Measurements from ENCODE around the gene AATK.
"Not testable (repeated sequence)": the region's sequence is repeated elsewhere in the genome, so short reads cannot be mapped to it uniquely, and the experiment has no call there.

The AATK gene

DNA sequence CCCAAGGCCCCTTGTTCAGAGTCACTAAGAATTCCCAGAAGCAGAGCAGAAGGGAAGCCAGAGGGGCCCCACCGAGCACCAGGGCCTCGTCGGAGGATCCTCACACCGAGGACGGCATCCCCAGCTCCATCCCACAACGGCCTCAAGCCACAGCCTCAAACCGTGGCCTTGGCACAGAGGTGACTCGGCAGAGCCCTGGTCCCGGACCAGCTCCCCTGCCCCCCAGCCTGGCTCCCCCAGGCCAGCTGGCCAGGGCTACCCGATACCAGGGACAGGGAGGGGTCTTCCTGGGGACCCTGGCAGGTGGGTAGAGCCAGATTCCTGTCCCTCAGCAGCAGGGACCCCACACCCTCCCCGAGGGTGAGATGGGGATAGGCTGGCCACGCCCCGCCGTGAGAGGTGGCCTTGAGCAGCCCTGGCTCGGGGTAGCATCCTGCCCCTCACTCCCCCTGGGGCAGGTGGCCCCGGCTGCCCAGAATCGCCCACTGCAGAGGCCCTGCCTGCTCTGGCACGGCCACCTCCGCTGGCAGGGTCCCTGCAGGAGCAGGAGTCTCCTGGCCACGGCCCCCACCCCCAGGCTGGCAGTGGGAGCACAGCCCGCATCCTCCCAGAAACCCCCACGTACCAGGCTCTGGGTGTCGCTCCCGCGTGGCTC is 6.3 kb downstream of the AATK start:
- no peak for DNase-seq

DNA sequence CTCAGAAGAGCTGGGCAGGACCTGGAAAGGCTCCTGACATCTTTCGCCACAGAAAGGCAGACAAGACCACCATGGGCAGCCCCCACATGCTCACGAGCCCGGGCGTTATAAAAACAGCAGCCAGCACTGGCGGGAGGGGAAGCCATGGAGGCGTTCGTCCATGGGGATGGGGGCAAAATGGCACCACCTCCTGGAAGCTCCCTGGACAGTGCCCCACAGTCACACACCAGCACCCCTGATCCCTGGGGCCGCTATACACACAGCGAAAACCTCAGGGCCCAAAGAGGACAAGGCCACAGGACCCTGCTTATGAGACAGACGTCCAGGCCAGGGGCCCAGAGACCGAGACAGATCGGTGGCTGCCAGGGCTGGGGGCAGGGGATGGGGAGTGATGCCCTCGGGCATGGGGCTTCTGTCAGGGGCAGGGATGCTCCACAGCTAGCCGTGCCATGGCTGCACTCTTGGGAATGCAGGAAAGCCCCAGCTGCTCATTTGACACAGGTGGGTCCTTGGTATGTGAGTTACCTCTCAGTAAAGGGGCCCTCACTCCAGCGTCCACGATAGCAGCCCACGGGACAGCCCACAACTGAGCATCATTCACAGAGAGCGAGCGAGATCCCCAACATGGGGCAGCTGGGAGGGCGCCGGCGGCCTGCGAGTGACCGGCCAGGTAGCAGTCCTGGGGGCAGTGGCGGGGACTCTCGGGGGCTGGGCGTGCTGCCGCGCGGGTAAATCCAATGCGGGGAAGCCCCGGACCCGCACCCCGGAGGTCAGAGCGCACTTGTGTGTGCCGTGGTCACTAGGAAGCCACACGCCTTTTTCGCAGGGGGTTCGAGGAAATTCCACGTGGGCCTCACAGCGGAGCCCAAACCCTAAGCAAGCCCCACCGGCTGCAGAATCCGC is 7.1 kb downstream of the AATK start:
- no peak for DNase-seq

DNA sequence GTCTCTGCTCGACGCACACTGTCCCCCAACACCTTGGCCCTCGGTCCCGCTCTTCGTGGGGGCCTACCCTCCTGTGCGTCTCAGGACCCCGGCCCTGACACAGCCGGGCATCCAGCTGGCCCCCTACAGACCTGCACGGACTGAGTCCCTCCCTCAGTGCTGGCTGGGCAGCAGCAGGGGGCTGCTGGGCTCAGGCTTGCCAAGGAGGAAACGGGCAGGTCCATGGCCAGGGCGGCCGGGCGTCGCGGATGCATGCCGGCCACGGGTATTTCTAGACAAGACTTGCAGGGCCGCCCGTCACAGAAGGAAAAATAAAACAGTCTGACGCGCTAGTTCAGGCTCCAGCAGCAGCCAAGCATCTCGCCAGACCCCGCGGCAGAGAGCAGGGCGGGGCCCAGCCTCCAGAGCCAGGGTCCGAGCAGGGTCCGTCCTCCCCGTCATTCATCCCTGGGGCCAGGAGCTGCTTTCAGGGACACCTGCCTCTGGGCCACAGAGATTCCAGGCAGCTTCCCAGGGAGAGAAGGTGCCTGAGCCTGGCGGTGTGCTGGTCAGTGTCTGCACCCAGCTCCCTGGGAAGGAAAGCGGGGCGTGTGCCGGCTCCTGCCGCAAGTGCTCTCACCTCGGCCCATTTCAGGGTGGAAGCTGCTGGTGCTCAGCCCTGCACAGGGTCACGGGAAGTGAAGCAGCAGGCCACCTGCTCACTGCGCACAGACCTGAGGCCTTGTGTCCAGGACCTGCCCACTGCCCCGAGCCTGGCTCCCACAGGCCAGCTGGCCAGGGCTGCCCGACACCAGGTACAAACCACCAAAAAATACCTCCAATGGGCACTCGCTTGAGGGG is 8.0 kb downstream of the AATK start:
- DNase-seq, result no peak

DNA sequence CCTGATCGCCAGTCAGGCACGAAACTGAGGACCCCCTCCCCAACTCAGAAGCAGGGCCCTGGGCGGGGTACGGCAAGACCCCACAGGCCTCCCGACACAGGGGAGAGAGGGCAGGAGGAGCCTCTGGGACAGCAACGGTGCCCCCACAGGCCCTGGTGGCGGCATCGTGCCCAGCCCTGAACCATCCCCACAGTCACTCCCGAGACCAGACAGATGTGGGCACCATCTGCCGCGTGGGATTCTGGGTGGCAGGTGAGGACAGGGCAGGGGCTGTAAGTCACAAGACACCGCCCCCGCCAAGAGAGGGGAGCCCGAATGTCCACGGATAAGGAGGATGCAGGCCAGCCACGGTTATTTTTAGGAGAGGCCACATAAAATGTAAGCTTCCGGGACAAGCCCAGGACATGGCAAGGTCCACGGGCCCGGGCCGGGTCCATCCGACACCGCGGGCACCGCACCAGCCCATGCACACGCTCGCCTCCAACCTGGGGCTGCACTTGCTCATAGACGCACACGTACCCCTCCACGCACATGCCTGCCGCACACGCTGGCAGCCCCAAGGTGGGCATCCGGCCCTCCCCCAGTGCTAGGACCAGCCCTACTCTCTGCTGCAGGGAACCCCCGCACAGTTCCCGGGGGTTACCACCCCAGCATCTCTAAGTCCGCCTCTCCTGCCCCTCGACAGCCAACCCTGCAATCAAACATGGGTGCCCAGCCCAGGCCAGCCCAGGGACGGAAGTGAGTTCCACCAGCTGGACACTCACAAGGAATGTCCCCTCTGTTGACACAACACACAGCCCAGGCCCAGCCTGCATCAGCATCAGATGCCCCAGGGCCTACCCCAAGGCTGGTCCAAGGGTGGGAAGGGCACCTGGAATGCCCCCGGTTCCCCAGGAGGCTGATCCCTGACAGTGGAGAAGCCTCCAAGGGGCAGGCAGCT is 8.9 kb downstream of the AATK start:
- no peak for DNase-seq

DNA sequence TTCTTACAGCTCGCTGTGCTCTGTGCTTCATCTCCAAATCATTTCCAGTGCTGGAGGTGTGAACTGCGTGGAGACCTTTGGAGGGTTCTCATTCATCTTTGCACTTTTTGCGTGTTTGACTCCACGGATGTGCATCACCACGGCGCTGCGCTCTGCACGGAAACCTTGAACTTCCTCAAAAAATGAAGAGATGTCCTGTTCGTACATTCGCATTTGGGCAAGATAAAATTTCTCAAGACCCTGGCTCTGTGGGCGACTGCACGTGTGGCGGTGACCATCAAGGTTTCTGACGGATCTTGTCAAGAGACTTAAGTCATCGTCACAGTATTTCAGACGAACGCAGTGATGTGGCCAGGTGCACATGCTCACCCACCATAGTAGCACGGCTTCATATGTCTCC is 11.1 kb downstream of the AATK start:
- DNase-seq, result no peak

DNA sequence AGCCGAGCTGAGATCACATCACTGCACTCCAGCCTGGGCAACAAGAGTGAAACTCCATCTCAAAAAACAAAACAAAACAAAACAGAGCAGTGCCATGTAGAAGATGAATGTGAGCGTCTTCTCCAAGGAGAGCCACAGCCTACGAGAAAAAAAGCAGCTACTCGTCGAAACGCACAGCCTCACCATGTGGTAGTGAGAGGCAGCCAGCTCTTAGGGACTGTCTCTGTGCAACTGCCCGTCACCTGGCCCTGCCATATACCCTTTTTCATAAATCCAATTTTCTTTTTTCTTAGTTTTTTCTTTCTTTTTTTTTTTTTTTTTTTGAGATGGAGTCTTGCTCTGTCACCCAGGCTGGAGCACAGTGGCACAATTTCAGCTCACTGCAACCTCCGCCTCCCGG is 12.0 kb downstream of the AATK start:
- not testable (repeated sequence) for DNase-seq

DNA sequence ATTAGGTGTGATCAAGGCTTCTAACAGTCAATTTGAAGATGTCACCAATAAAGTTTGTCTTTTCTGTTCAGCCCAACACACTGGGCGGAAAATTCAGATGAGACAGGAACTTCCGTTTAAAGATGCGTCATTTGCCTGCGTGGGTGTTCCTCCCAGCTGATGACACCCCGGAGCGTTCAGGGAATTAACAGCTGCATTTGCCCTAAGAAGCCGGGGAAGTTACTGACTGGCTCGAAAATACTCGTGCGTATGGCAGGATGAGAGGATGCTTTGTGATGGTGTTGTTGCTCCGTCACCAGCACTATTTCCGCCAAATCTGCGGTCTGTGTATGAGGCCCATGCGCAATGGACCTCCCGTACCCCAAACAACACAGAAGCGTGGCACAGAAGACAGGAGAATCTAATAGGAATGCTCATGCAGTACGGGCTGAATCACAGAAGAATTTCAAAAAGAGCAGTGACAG is 12.6 kb downstream of the AATK start:
- no peak for DNase-seq

DNA sequence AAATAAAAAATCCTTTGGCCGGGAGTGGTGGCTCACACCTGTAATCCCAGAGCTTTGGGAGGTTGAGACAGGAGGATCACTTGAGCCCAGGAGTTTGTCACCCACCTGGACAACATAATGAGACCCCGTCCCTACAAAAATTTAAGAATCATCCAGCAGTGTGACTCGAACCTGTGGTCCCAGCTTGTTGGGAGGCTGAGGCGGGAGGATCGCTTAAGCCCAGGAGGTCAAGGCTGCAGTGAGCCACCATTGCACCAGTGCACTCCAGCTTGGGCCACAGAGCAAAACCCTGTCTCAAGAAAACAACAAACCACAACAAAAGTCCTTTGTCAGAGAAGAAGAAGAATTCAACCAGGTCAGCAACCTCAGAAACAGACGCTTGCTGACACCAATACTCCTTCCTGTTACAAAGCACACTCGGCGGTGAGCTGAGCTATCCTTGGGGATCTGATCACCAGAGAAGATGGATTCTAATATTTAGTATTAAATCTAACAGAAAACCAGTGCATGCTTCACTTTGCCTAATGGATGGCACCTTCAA is 13.7 kb downstream of the AATK start:
- DNase-seq, result no peak

DNA sequence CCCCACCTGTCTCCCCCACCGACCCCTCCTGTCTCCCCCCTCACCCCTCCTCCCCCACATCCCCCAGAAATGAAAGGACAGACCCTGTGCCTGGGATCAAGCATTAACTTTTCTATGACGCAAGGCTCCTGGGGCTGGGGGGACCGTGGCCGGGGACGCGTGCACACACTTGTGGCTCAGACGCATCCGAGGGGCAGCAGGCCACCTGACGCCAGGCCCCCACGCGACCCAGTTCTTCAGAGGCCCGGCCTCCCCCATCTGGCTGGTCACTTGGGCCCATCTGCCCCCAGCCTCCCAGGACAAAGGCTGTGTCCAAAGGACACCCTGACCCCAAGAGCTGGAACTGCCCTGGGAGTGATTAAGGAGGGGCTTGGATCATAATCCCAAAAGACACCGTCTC is 14.7 kb downstream of the AATK start:
- DNase-seq, result no peak

DNA sequence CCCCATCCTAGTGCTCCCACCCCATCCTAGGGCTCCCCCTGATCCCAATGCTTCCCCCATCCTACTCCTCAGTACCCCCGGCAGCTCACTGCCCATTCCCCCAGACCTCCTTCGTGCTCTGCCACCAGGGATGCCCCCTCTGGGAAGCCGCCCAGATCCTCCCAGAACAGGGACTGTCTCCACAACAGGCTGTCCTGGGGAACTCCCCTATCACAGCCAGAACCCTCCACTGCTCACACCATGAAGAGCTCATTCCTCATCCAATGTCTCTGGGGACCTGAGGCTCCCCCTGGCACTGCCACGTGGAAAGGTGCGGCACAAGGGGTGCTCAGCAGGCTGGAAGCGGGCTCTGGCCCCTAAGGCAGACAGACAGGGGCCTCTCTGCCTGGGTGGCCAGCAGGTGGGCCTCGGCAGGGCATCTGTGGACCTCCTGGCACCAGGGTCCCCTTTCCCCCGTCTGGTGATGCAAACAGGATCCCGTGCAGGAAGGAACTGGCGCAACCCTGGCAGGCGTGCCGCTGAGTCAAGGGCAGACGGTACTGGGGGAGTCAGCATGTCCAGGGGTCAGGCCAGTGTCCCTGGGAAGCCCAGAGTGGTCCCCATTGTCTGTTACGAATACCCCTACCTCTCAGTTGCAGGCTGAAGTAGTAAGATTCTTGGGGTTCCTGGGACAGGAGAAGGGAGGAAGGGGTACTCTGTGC is 15.5 kb downstream of the AATK start:
- no peak for DNase-seq

DNA sequence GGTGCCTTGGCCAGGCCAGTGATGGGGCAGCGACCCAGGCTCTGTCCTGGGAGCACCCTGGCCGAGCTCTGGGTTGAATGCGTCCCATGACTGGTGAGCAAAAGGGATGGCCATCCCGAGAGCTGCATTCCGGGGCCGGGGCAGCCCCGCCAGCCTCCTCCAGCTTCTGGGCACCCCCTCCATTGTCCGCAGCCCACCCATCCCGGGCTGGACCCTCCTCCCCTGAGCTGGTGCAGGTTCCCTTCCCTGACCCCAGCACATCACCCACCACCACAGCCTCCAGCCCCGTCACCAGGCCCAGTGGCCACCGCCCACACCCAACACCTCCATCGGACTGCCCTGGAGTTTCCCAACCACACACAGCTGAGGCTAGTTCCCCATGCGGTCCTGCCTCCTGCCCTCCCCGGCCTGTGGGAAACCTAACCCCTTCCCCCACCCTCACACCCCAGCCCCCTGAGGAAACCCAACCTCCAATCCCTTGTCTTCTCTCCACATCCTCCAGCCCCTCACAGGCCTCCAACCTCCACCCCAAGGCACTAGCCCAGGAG is 17.0 kb downstream of the AATK start:
- no peak for DNase-seq

DNA sequence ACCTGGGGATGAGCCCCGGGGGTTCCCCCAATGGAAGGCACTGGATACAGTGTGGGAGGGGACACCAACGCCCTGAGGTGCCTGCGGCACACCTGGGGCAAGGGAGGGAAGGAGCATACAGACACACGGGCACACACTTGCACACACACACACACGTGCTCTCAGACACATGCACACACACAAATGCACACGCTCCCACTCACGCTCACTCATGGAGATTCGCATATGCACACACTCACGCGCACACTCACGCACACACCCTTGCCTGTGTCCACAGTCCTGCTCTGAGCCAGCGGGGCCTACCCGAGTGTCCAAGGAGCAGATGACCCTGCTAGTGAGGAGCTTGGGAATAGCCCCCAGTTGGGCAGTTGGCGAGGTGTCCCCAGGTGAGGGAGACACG is 17.4 kb downstream of the AATK start:
- no peak for DNase-seq

DNA sequence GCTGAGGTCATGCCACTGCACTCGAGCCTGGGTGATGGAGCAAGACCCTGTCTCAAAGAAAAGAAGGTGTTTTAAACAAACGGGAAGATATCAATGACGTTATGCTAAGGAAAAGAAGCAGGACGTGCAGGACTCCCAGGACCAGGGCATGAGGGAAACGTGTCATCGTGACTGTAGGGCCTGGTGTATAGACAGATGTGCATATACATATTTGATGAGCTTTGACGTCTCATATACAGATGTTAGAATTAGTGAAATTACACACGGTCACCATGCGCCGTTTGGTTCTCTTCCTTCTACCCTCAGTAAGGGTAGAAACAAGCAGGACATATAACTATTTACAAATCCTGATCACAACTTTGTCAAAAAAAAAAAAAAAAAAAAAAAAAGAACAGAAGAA is 18.3 kb downstream of the AATK start:
- no peak for DNase-seq

DNA sequence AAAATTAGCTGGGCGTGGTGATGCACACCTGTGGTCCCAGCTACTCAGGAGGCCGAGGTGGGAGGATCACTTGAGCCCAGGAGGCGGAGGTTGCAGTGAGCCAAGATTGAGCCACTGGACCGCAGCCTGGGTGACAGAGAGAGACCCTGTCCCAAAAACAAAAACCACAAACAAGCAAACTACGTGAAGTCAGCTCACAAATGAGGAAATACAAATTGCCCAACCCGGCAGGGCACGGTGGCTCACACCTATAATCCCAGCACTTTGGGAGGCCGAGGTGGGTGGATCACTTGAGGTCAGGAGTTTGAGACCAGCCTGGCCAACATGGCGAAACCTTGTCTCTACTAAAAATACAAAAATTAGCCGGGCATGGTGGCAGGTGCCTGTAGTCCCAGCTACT is 19.8 kb downstream of the AATK start:
- not testable (repeated sequence) for DNase-seq

DNA sequence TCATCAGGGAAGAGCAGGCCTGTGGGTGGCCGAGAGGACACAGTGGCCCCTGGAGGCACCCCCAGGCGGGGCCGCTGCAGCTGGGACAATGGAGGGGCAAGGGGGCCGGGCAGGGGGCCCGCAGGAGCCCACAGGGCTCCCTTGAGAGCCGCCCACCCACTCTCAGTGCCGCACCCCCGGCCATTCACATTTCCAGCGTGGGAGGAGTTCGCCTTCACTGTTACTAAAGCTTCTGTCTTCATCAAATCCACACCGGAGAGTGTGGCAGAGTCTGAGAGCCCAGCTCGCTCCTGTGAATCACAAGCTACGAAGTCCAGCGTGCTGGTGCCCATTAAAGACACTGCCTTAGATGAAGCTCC is 21.6 kb downstream of the AATK start:
- no peak for DNase-seq

DNA sequence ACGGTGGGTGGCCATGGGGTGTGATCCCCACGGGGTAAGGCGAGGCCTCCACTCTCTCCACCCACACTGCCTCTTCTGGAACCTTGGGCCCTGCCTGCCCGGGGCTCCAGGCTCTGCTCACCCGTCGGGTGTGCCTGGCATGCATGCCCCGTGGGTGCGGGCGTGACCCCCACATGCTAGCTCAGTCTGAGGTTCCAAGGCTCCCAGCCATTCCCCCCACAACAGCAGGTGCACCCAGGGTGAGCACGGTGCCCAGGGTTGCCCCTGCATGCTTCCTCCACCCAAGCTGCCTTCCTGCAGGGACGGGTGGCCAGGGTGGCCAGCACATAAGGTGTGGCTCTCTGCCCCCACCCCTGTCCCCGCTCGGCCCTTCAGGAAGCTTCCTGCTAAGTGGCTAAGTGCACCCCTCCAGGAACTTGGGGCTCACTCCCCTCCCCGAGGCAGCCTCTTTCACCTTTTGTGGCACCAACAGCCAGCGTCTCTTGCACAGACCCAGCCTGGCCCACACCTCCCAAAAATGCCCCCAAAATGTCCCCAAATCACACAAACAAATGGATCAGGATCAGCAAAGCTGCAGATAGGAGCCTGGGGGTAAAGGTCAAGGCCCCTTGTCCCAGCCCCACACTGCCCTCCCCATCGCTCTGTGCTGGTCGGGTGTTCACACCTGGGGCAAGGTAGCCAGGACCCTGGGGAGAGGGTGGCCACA is 22.2 kb downstream of the AATK start:
- DNase-seq, result no peak

DNA sequence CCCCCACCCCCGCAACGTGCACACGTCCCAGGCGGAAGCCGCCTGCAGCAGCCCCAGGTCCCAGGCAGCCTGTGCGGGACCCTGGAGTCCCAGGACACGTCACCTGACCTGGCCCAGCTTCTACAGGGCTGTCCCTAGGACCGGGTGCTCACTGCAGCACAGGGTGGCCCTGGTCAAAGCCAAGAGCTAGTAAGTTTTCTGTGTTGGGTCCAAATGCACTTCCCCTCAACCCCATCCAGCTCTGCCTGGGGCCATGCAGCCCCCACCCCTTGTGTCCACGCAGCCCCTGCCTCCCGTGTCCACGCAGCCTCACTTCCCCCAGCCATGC is 22.9 kb downstream of the AATK start:
- no peak for DNase-seq

DNA sequence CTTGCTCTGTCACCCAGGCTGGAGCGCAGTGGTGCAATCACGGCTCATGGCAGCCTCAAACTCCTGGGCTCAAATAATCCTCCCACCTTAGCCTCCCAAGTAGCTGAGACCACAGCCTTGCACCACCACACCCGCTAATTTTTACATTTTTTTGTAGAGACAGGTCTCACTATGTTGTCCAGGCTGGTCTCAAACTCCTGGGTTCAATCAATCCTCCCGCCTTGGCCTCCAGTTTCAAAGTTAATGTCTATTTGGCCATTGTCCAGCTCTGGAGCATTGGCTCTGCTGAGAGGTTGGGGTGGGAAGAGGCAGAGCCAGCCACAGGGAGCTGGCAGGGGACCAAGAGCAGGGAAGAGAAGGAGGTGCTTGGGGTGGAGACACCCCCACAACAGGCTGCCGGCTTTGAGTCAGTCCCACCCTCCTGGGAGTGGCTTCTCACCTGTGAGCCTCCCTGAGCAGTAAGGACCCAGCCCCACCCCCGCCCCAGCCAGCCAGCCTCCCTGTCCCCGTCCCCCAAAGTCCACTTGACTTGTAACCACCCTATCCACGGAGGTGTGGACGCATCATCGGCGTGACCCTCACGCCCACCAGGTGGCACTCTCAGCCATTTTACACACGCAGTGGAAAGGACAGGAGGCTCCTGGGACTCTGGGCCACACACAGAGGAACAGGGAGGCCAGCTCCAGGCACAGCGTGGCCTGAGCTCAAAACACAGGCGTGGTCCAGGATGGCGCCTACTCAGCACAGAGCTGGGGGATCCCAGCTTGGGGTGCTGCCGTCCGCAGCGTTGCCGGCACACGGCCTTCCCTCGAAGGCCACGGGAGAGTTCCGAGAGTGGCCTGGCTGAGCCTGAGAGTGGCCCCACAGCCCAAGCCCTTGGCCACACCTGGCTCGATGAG is 23.5 kb downstream of the AATK start:
- peak; percentile 56 for DNase-seq

DNA sequence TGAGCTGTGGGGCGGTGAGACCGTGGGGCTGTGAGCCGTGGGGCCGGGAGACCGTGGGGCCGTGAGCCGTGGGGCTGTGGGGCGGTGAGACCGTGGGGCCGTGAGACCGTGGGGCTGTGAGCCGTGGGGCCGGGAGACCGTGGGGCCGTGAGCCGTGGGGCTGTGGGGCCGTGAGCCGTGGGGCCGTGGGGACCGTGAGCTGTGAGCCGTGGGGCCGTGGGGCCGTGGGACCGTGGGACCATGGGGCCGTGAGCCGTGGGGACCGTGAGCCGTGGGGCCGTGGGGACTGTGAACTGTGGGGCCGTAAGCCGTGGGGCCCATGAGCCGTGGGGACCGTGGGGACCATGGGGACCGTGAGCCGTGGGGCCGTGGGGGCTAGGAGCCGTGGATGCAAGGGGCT is 25.3 kb downstream of the AATK start:
- DNase-seq, result no peak

DNA sequence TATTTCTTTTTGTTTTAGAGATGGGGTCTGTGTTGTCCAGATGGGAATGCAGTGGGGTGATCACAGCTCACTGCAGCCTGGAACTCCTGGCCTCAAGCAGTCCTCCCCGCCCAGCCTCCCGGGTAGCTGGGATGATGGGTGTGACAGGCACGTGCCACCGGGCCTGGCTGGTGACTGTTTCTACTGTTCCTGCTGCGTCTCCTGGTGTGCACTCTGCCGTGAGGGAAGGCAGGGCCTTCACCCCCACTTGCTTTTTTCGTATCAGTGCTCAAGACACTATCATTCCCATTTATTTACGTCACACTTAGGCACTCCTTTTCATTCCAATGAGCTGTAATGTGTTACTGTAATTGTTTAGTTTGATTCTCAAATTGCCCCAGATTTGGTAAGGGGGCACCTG is 26.0 kb downstream of the AATK start:
- no peak for DNase-seq

Measured in activated CD8-positive, alpha-beta memory T cell treated with anti-CD3 and anti-CD28 coated beads, Interleukin-2, amount 50 U/mL, for 4 hours (primary cell).